ENCODE data around the gene SLC22A23.

The SLC22A23 gene

DNA sequence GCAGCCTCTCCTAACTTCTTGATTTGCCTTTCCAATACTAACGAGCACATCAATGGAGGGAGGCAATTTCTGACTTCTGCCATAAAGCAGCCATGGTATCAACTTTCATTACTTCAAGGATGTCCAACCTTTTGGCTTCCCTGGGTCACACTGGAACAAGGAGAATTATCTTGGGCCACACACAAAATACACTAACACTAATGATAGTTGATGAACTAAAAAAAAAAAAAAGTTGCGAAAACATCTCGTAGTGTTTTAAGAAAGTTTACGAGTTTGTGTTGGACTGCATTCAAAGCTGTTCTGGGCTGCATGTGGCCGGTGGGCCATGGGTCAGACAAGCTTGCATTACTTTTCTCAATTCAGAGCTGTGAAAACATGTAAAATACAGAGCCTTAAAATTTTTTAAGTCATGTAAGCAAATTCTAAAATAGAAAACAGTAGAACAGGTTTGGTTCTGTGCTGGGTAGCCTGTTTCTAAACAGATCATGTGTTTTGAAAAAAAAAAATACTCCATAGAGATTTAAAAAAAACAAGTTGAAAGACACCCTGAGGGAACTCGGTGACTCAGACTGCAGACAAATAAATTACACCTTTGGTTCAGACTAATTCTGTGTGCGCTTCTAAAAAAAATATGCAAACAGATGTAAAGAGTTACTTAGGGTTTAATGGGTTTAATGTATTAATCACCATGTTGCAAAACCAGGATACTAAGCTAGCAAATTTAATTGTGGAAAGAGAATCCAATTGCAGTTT lies 43.6 kb upstream of the SLC22A23 start (continued):
- TF ChIP-seq, protein P1, sequence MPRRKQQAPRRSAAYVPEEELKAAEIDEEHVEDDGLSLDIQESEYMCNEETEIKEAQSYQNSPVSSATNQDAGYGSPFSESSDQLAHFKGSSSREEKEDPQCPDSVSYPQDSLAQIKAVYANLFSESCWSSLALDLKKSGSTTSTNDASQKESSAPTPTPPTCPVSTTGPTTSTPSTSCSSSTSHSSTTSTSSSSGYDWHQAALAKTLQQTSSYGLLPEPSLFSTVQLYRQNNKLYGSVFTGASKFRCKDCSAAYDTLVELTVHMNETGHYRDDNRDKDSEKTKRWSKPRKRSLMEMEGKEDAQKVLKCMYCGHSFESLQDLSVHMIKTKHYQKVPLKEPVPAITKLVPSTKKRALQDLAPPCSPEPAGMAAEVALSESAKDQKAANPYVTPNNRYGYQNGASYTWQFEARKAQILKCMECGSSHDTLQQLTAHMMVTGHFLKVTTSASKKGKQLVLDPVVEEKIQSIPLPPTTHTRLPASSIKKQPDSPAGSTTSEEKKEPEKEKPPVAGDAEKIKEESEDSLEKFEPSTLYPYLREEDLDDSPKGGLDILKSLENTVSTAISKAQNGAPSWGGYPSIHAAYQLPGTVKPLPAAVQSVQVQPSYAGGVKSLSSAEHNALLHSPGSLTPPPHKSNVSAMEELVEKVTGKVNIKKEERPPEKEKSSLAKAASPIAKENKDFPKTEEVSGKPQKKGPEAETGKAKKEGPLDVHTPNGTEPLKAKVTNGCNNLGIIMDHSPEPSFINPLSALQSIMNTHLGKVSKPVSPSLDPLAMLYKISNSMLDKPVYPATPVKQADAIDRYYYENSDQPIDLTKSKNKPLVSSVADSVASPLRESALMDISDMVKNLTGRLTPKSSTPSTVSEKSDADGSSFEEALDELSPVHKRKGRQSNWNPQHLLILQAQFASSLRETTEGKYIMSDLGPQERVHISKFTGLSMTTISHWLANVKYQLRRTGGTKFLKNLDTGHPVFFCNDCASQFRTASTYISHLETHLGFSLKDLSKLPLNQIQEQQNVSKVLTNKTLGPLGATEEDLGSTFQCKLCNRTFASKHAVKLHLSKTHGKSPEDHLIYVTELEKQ (tag by site-specific recombination; IDR thresholded peaks at IDR 0.05; ENCODE audit: borderline replicate concordance): no peak; the same call in 1 of the 2 replicates
- no peak for TF ChIP-seq ZNF830 (tag by site-specific recombination; IDR thresholded peaks at IDR 0.05; ENCODE audit: low read depth)
- no peak for TF ChIP-seq ZNF280D (tag by site-specific recombination; IDR thresholded peaks at IDR 0.05)
- no peak for TF ChIP-seq ZNF274 (IDR thresholded peaks at IDR 0.05; ENCODE audit: low read length)
- no peak for TF ChIP-seq ZNF274 (tag by site-specific recombination; IDR thresholded peaks at IDR 0.05; ENCODE audit: borderline replicate concordance)
- TF ChIP-seq ZNF26 (tag by site-specific recombination; IDR thresholded peaks at IDR 0.05): no peak
- TF ChIP-seq PRDM6 (tag by site-specific recombination; IDR thresholded peaks at IDR 0.05): peak; percentile 93
- peak; percentile 54 for TF ChIP-seq ZBTB20 (tag by site-specific recombination; IDR thresholded peaks at IDR 0.05)
- TF ChIP-seq ZNF473 (tag by site-specific recombination; IDR thresholded peaks at IDR 0.05): no peak
- TF ChIP-seq ZNF645 (tag by site-specific recombination; IDR thresholded peaks at IDR 0.05): no peak
- no peak for TF ChIP-seq ZNF350 (tag by site-specific recombination; IDR thresholded peaks at IDR 0.05)
- TF ChIP-seq ZNF341 (tag by site-specific recombination; IDR thresholded peaks at IDR 0.05; ENCODE audit: low read depth): peak; percentile 73; the same call in 1 of the 2 replicates
- TF ChIP-seq ZNF560 (tag by site-specific recombination; IDR thresholded peaks at IDR 0.05; ENCODE audit: borderline replicate concordance): no peak
- no peak for TF ChIP-seq BCL11B (tag by site-specific recombination; IDR thresholded peaks at IDR 0.05; ENCODE audit: low read depth)
- no peak; the same call in 1 of the 2 replicates for TF ChIP-seq ZBTB7A (tag by site-specific recombination; IDR thresholded peaks at IDR 0.05; ENCODE audit: low read depth)
- TF ChIP-seq ZNF169 (tag by site-specific recombination; IDR thresholded peaks at IDR 0.05): no peak
- no peak for TF ChIP-seq ZNF670 (tag by site-specific recombination; IDR thresholded peaks at IDR 0.05; ENCODE audit: low read depth)
- TF ChIP-seq ZNF114 (tag by site-specific recombination; IDR thresholded peaks at IDR 0.05): no peak
- TF ChIP-seq ZEB2 (tag by site-specific recombination; IDR thresholded peaks at IDR 0.05): peak; percentile 72; the same call in 1 of the 2 replicates
- TF ChIP-seq, protein P2, sequence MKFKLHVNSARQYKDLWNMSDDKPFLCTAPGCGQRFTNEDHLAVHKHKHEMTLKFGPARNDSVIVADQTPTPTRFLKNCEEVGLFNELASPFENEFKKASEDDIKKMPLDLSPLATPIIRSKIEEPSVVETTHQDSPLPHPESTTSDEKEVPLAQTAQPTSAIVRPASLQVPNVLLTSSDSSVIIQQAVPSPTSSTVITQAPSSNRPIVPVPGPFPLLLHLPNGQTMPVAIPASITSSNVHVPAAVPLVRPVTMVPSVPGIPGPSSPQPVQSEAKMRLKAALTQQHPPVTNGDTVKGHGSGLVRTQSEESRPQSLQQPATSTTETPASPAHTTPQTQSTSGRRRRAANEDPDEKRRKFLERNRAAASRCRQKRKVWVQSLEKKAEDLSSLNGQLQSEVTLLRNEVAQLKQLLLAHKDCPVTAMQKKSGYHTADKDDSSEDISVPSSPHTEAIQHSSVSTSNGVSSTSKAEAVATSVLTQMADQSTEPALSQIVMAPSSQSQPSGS (tag by site-specific recombination; IDR thresholded peaks at IDR 0.05; ENCODE audit: low read depth): no peak
- no peak for TF ChIP-seq ZNF530 (tag by site-specific recombination; IDR thresholded peaks at IDR 0.05; ENCODE audit: low read depth)
- TF ChIP-seq ZNF585B (tag by site-specific recombination; IDR thresholded peaks at IDR 0.05): no peak
